Tibial nerve (tissue), 4 donors: Measurements from ENCODE around the gene ERBB4. TPM values are rescaled to one million over a fixed set of nuclear protein-coding genes. Genes with fewer than 3 reads are reported as not detected.

Experiments used
- DNase-seq, 2 donors: peaks; one replicate each; pipeline ENCODE4 v3.0.0-alpha.2; 2019; ENCODE audit warnings: low spot score in 2 of 2
- H3K27ac ChIP-seq, 4 donors: fragments of 200-600 bp; sonication (generic) in 3 of 4; one replicate each; pipeline ENCODE4 v1.5.1; 2017 to 2019; ENCODE audit warnings: mild to moderate bottlenecking in 1 of 4
- H3K27me3 ChIP-seq, 2 donors: fragments of 200-600 bp; sonication (generic) in 1 of 2; one replicate each; pipeline versions ENCODE4 v1.5.1 to v1.6.0; 2017 to 2019
- H3K36me3 ChIP-seq, 3 donors: fragments of 200-600 bp; sonication (generic); one replicate each; pipeline ENCODE4 v1.5.1; 2018 to 2019
- H3K4me1 ChIP-seq, 4 donors: fragments of 200-600 bp; sonication (generic) in 3 of 4; one replicate each; pipeline ENCODE4 v1.5.1; 2017 to 2019
- H3K4me3 ChIP-seq, 4 donors: fragments of 200-600 bp; sonication (generic) in 3 of 4; one replicate each; pipeline ENCODE4 v1.5.1; 2017 to 2019; ENCODE audit warnings: mild to moderate bottlenecking in 1 of 4, moderate library complexity in 1 of 4
- H3K9me3 ChIP-seq, 4 donors: fragments of 200-600 bp; sonication (generic) in 3 of 4; one replicate each; pipeline ENCODE4 v1.5.1; 2017 to 2019
- EP300 ChIP-seq, 2 donors: sonication (generic); formaldehyde crosslinking; IDR thresholded peaks; one replicate each; pipeline ENCODE4 v1.6.1; 2017; ENCODE audit warnings: antibody characterized with exemption in 2 of 2, mild to moderate bottlenecking in 1 of 2
- POLR2A ChIP-seq, 2 donors: fragments of 450-650 bp; IDR thresholded peaks; one replicate each; pipeline ENCODE4 v1.6.1; 2017; ENCODE audit warnings: antibody characterized with exemption in 2 of 2, mild to moderate bottlenecking in 2 of 2, moderate library complexity in 2 of 2
- WGBS, 2 donors: methylation state at CpG; one replicate each; pipeline ENCODE4 v1.1.5; 2018; 5-methylcytosine and 5-hydroxymethylcytosine counted together
- total RNA-seq, 4 donors: library from RNA; depleted of rRNA; stranded (reverse); fragments of >200 nt; gene quantifications; one replicate each; pipeline ENCODE4 v1.1.0, GENCODE V29; 2016
- TF ChIP-seq, protein P1 (sequence below), 5 experiments: fragments of 200-600 bp in 3 of 5; fragments of 450-650 bp in 2 of 5; sonication (generic) in 3 of 5; IDR thresholded peaks; one replicate each; pipeline ENCODE4 v1.5.1; 2016 to 2019; ENCODE audit warnings: antibody characterized with exemption in 5 of 5, mild to moderate bottlenecking in 3 of 5, moderate library complexity in 2 of 5

The ERBB4 gene
- total RNA-seq, 4 donors from 2014 or later: 2.4 to 3.3 (median 2.9) TPM

DNA sequence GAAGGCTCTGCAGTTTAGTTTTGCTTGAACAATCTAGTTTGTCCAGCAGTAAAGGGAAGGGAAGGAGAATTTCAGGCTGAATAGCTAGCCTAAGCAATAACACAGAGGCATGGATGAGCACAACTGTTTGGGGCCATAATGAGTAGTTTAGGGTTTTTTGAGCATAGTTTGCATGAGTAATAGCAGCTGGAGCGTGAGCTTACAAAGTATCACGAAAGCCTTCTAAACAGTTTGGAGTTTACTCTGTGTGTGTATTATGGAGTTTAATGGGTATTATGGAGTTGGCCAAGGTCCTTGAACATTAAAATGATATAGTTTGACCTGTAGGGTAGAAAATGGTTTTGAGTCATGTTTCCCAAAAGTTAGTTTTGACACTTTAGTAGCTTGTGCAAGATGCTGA, 782.3 kb downstream of the ERBB4 start:
- Histone ChIP-seq H3K4me1 (no peaks in the 10 kb centered on the region), H3K27ac (no peak overlapping the region), H3K4me3 (no peak overlapping the region), H3K27me3 (no peaks in the 10 kb centered on the region), H3K36me3 (no peaks in the 10 kb centered on the region), H3K9me3 (no peaks in the 10 kb centered on the region)
- TF ChIP-seq, protein P1, sequence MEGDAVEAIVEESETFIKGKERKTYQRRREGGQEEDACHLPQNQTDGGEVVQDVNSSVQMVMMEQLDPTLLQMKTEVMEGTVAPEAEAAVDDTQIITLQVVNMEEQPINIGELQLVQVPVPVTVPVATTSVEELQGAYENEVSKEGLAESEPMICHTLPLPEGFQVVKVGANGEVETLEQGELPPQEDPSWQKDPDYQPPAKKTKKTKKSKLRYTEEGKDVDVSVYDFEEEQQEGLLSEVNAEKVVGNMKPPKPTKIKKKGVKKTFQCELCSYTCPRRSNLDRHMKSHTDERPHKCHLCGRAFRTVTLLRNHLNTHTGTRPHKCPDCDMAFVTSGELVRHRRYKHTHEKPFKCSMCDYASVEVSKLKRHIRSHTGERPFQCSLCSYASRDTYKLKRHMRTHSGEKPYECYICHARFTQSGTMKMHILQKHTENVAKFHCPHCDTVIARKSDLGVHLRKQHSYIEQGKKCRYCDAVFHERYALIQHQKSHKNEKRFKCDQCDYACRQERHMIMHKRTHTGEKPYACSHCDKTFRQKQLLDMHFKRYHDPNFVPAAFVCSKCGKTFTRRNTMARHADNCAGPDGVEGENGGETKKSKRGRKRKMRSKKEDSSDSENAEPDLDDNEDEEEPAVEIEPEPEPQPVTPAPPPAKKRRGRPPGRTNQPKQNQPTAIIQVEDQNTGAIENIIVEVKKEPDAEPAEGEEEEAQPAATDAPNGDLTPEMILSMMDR (IDR thresholded peaks at IDR 0.05): no peak
- no peak for TF ChIP-seq POLR2A (IDR thresholded peaks at IDR 0.05)
- no peak for TF ChIP-seq EP300 (IDR thresholded peaks at IDR 0.05)
- WGBS, 2 donors: 91 to 92% methylated on average over 2 of the region's 2 CpGs
- no peak for DNase-seq

DNA sequence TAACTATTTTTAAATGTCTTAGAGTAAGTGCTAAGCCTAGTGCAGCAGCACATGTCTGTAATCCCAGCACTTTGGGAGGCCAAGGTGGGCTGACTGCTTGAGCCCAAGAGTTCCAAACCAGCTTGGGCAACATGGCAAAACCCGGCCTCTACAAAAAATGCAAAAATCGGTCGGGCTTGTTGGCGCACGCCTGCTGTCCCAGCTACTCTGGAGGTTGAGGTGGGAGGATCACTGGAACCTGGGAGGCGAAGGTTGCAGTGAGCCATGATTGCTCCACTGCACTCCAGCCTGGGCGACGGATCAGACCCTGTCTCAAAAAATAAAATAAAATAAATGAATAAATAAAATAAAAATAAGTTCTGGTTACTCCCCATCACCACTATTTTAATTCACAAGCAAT, 783.4 kb downstream of the ERBB4 start:
- Histone ChIP-seq H3K36me3 (no peaks in the 10 kb centered on the region), H3K9me3 (no peaks in the 10 kb centered on the region), H3K27me3 (no peaks in the 10 kb centered on the region), H3K27ac (no peak overlapping the region), H3K4me3 (no peak overlapping the region), H3K4me1 (no peaks in the 10 kb centered on the region)
- TF ChIP-seq POLR2A (IDR thresholded peaks at IDR 0.05) (no peak), EP300 (IDR thresholded peaks at IDR 0.05) (no peak)
- TF ChIP-seq, protein P1 (IDR thresholded peaks at IDR 0.05): no peak
- no peak for DNase-seq
- 94 to 97% methylated on average over 8 of the region's 8 CpGs for WGBS, 2 donors

DNA sequence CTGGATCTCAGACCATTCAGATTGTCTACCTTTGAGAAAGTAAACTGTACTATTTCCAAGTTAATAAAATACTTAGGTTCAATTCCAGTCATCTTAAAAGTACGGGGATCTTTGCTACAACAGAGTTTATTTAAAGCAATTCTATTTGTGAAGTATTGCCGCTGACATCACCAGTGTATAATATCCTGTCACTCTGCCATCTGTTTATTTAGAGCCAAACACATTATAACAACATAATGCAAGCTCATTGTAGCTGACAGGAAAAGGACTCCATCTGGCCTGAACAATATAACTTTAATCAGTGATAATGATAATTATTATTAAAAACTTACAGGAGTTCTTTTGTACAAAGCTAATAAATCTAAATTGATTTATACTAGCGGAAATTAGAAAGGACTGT, 786.8 kb downstream of the ERBB4 start:
- Histone ChIP-seq H3K4me3 (no peak overlapping the region), H3K27ac (no peak overlapping the region), H3K36me3 (no peaks in the 10 kb centered on the region), H3K27me3 (no peaks in the 10 kb centered on the region), H3K4me1 (no peaks in the 10 kb centered on the region), H3K9me3 (no peaks in the 10 kb centered on the region)
- TF ChIP-seq, protein P1 (IDR thresholded peaks at IDR 0.05): no peak
- TF ChIP-seq EP300 (IDR thresholded peaks at IDR 0.05) (no peak), POLR2A (IDR thresholded peaks at IDR 0.05) (no peak)
- DNase-seq: no peak
- 60 to 61% methylated on average over 3 of the region's 3 CpGs for WGBS, 2 donors

DNA sequence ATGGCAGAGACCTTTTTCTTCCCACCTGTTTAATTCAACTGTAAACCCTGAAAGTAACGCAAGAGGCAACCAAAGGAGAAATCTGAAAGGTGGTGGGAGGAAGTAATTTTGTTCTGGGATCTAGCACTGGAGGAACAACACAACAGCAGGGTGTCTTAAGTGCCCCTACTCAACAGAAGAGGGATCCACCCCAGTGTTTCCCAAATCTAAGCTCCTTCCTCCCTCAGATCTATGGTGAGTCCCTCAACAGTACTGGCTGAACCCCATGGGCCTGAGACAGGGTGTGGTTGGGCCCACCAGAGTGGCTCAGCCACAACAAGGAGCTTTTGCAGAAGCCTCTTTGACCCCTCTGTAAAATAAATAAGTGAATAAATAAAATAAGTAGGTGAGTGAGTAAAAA, 790.3 kb downstream of the ERBB4 start:
- 95 to 100% methylated on average over 1 of the region's 1 CpG for WGBS, 2 donors

DNA sequence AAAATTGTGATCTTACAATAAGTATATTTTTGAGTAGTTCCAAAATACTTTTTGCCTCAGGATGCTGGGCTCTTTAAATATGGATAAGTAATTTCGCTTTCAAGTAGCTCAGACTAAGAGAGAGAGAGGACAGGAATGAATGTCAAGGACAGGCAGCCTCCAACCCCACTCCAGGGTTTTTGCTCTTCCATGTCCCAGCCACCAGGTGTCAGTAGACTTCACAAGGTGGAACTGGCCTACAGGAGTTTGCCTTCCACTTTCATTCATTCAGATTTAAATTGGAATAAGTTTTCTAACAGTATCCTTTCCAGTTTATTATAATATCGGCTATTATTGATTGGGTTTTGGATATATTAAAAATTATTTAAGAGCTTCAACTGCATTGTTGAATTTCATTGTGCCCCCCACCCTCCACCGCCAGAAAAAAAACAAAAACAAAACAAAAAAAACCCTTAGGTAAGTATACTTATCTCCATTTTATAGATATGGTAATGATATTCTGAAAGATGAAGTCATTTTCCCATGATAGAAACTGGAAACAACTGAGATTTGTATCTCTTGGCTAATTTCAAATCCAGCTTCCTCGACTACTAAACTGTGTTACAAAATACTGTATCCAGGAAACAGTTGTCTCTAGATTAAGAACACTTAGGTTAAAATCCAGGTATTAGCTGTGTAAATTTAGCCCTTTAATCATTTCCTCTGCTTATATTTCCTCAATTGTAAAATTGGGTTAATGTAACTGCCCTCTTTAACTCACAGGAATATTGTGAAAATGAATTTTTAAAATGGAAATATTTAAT, 793.1 kb downstream of the ERBB4 start:
- 52 to 56% methylated on average over 4 of the region's 4 CpGs for WGBS, 2 donors
- H3K36me3 ChIP-seq: no peaks in the 10 kb centered on the region
- H3K4me3 ChIP-seq: no peak overlapping the region
- no peaks in the 10 kb centered on the region for H3K9me3 ChIP-seq
- TF ChIP-seq, protein P1 (IDR thresholded peaks at IDR 0.05): peak; percentile 48 to 73 (median 60)
- no peak for TF ChIP-seq EP300 (IDR thresholded peaks at IDR 0.05)
- no peaks in the 10 kb centered on the region for H3K4me1 ChIP-seq
- no peaks in the 10 kb centered on the region for H3K27me3 ChIP-seq
- peak in 1 of 2 donors; percentile 7 for DNase-seq
- H3K27ac ChIP-seq: no peak overlapping the region

More for the DNA sequence above, 790.3 kb downstream of the ERBB4 start:
- H3K9me3 ChIP-seq: no peaks in the 10 kb centered on the region
- H3K36me3 ChIP-seq: no peaks in the 10 kb centered on the region
- H3K27me3 ChIP-seq: no peaks in the 10 kb centered on the region
- no peak for DNase-seq
- TF ChIP-seq POLR2A (IDR thresholded peaks at IDR 0.05) (no peak), EP300 (IDR thresholded peaks at IDR 0.05) (no peak)
- TF ChIP-seq, protein P1 (IDR thresholded peaks at IDR 0.05): no peak
- H3K27ac ChIP-seq: no peak overlapping the region
- no peak overlapping the region for H3K4me3 ChIP-seq
- H3K4me1 ChIP-seq: no peaks in the 10 kb centered on the region
